GM18520 (cell line): ENCODE data around the gene TRMT61A.
"Not testable (repeated sequence)": the region's sequence is repeated elsewhere in the genome, so short reads cannot be mapped to it uniquely, and the experiment has no call there.

Experiments used
- ATAC-seq: cut with Tn5 transposase; IDR thresholded peaks from one replicate; pipeline ENCODE4 v1.9.1; 2021; ENCODE audit not compliant: unreplicated experiment

Gene TRMT61A

DNA sequence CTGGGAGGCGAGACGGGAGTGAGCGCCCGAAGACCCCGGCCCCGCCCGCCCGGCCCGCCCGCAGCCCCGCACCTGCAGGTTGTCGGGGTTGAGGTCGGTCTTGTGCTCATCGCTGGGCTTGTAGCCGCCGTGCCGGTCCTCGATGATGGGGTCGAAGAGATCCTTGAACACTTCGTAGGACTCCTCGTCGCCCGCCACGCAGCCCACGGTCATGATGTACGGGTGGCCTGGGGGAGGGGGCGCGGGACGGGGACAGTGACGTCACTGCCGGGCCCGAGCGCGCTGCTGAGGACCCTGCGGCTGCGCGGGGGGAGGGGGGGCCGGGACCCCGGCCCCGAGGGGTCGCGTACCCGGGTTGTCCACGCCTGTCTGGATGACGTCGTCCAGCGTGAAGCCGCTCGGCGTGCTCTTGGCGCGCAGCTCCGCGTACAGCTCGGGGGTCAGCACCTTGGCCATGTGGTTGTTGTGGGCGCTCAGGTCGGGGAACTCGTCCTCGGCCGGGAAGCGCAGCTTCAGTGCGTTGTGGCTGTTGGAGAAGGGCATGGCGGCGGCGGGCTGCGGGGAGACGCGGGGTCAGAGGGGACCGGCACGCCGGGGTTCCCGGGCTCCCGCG lies 6.9 kb upstream of the TRMT61A start:
- no peak for ATAC-seq

DNA sequence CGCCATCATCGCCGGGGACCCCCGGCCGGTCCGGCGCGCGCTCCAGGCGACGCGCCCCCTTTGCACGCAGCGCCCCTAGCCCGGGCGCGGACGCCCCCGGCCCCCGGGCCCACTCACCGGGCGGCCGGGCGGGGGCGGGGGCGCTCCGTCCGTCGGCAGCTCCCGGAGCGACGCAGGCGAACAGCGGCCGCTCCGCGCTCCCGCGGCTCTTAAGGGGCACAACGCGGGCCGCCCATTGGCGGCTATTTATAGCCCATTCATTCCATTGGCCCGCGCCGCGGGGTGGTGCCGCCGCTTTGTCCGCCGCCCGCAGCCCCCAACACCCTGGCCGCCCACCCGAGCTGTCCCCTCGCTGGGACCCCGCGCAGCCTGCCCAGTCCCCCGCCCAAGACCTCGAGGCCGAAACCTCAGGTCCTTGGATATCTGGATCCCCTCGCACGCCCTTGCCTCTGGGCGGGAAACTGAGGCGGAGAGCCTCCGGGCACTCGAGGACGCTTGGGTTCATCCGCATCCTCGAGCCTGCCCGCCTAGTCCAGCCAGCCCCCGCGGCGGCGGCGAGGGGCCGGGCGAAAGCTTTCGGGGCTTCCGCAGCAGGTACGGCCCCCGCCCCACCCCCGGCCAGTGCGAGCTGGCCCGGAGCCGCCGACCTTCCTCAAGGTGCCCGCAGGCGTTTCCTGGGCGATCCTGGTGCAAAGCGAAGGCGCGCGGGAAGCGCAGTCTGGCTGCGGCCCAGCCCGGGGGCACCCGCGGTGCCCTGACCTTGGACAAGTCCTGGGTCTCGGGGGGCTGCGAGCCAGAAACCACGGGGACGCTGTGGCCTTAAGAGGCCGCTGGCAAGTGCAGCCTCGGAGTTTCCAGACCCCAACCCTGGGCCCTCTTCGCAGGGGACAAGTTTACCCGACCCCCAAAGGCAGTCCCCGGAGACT lies 6.1 kb upstream of the TRMT61A start, which contains the start of gene CKB:
Gene CKB, minus strand, starts transcription at position 182 of the 926 bp plus-strand sequence. CDS start 337 bp downstream, outside the sequence.
- no peak for ATAC-seq

DNA sequence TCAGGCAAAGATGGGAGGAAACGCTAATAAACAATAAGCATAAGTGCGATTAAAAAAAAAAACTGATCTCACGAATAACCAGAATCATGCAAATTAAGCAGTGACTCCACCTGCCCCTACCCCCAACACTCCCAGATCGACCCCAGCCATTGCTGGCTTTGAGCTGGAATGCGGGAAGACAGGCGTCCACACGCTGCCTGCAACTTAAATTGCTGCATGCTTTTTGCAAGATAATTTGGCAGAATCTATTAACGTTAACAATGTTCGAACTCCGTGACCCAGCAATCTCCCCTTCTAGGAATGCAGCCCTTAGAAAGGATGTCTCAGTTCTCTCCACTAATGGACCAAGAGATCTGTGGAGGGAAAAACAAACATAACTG lies 5.4 kb upstream of the TRMT61A start:
- ATAC-seq: no peak

DNA sequence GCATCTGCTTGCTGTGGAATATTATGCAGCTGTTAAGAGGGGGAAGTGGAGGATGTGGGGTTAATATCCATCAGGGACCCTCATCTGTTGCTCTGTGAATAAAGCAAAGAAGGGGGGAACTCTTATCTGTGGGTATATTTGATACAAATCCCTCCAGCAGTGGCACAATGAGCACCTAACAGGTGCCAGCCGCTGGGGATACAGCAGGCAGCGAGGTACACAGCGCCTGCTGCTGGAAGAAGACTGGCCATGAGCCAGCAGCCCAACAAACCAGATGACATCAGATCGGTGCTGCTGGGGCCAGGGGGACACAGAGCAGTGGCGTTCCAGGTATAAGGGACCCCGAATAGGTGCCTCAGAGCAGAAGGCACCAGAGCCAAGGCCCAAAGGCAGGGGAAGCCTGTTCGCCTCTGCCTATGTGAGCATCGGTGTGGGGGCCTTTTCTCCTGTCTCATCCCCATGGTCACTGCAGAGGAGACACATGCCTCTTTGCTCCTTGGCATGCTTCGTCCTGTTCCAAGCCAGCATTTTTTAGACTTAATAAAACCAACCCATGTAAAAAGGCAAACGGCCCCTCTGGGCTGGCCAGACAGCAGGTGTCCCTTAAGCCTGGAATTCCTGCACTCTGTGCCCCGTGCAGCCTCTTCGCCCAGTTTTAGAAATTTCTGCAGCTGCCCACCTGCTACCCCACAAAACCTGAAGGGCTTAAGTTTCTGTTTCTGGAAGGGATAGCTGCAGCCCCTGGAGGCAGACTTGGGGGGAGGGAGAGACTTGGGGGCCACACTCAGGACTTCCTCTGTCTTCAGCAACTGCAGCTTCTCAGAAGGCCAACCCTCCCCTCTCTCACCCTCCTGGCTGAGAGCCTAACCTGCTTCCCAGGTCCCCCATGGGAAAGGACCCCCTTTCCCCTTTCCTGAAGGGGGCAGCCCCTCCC lies 4.7 kb upstream of the TRMT61A start:
- ATAC-seq: no peak

DNA sequence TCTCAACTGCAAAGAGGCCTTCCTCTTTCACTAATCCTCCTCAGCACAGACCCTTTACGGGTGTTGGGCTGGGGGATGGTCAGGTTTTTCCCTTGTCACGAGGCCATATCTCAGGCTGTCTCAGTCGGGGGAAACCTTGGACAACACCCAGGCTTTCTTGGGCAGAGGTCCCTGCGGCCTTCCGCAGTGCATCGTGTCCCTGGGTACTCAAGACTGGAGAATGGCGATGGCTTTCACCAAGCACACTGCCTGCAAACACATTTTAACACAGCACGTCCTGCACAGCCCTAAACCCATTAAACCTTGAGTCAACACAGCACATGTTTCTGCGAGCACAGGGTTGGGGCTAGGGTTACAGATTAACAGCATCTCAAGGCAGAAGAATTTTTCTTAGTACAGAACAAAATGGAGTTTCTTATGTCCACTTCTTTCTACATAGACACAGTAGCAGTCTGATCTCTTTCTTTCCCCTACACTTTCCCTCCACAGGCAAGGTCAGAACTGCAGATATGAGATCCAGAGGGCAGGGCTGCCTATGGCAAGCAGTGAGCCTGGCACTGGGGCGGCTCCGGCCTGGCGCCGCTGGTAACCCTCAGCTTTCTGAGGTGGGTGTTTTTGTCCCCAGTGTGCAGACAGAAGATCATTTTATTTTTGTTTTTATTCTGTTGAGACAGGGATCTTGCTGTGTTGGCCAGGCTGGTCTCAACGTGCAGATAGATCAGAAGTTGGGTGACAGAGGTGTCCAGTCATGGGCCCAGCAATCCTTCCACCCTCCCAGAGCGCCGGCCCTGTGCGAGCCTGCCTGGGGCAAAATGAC lies 3.4 kb upstream of the TRMT61A start:
- not testable (repeated sequence) for ATAC-seq

DNA sequence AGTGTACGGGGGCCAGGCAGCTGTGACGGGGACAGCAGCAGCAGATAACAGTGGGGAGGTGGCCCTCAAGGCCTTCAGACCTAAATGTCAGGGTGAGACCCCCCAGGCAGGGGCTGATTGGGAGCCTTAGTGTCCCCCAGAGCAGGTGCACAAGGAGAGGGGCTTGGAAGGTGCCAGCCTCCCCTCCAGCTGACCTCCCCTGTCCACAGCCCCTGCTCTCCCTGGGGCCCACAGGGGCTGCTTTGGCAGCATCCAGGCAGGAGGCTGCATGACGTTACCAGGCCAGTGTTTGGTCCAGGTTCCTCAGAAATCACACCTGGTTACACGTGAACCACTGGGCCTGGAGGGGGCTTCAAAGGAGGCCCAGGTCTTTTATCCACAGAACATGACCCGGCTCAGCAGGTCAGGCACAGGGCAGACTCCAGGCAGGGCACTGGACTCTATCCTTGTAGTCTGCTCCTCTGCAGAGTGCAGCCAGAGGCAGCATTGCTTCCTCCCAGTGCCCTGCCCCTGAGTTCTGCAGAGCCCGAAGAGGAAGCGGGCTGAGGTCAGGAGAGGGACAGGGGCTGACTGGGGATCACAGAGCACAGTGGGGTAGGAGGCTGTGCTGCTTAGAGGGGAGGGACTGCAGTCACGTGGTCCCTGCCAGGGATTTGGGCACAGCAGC lies 2.6 kb upstream of the TRMT61A start:
- no peak for ATAC-seq

DNA sequence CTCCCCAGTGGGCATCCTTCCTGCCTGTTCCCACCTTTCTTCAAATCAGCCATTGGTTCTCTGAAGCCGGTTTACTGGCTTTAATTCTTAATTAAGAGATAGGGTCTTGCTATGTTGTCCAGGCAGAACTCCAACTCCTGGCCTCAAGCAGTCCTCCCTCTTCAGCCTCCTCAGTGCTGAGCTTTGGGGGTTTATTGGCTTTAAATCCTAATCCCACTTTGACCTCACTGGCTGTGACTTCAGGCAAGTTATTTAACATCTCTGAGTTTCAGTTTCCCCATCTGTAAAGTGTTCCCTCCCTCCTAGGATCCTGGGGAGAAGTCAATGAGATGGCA lies 2.1 kb upstream of the TRMT61A start:
- no peak for ATAC-seq

DNA sequence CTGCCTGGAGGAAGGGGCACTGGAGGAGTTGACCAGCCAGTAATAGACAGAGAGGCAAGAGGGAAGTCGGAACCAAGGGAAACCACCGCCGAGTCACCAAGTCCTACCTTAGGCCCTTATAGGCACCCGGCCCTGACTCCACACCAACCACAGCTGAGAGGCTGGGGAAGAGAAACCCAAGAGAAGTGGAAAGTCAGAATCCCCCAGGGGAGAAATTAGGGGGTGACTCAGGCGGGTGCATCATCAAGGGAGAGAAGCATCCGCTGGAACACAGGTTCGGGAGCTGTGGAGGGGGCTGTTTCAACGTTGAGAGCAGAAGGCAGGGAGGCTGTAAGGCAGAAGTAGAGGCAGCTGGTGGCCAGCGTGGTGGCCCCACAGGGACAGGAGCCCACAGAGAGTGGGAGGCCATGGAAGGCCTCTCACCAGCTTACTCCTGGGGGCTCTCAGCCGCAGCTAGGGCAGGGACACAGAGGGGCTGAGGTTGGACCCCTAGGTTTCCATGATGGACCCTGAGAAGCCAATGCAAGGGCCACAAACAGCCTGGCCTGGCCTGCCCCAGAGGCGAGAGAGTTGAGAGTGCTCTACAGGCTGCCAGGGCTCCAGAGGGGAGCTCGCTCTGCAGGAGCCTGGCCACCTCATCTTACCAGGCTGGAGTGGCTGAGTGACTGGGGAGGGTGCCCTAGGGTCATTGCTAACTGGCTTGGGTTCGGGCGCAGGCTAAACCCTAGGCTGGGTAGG lies 1.4 kb upstream of the TRMT61A start:
- peak; percentile 63 for ATAC-seq

DNA sequence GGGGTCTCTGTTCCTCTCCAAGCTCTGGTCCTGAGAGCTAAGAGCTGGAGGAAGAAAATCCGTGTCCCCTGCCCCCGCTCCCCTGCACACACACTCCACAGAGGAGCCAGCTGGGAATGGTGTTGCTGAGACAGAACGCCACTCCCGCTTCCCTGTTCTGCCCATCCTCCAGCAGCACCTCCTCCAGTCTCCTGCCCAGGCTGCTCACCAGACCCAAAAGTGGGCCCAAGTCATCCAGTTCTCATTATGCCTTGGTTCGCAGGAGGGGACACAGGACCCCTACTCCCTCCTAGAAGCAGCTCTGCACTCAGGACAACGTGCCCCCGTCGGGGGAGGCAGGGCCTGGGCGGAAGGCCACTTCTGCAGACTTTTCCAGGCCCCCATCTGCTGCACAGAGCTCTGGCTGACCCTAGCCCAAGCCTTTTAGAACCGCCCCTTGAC lies 830 bp upstream of the TRMT61A start:
- ATAC-seq: no peak

DNA sequence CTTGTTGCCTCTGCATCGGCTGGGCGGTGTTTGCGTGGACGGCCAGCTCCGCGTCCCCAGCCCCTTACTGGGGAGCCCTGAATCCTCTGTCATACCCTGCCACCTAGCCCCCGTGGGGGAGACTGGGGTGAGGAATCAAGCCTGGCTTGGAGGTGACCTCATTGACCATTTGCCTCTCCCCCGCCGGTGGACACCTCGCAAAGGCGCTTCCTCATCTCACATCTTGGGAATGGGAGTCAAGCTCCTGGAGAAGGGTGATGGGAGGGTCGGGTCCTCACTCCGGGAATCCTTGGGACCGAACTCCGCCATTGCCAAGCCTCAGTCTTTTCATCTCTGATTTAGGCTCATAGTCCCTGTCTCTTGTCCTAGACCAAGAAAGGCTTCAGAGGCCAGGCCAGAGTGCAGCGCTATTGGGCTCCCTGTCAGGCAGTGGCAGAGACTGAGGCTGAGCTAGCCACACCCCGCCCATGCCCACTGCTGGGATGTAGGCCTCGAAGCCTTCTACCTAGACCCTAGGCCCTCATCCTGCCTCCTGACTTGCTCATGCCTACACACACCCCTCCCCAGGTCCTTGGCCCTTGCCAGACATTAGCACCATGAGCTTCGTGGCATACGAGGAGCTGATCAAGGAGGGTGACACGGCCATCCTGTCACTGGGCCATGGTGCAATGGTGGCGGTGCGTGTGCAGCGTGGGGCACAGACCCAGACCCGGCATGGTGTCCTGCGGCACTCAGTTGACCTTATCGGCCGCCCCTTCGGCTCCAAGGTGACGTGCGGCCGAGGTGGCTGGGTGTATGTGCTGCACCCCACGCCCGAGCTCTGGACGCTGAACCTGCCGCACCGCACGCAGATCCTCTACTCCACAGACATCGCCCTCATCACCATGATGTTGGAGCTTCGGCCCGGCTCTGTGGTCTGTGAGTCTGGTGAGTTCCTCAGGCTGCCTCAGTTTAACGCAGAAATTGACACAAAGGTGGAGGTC lies 678 bp downstream of the TRMT61A start:
- no peak for ATAC-seq

DNA sequence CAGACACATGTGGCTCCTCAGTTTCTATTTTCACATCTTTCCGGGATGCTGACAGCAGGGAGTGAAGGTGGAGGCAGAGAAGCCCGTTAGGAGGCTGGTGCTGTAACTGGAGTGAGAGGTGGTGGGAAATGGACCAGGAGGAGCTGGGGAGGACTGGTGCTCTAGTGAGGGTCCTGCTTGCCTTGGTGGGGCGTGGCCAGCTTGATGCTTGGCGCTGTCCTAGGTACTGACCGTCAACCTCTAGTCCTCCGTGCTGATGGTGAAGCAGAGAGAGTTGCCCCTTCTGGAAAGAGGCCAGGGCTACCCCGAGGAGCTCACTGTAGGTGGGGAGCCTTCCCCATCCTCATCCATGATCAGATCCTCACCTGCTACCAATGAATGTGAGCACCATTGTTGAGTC lies 1.4 kb downstream of the TRMT61A start:
- no peak for ATAC-seq

DNA sequence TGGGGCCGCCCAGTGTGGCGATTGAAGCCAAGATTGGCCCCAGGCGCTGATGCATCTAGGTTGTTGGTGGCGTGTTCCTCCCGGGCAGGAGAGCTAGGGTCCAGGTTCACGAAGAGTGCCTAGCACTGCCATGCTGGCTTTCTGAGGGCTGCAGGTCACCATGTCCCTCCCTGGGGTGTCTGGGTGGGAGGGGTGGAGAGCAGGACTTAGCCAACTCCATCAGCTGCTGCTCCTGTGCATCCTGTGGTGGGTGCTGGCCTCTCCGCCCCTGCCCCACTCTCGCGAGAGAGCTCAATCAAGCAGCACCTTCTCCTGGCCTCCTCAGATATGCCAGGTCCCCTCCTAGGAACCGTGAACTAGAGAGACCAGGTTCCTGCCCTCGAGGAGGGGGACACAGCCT lies 1.8 kb downstream of the TRMT61A start:
- no peak for ATAC-seq

DNA sequence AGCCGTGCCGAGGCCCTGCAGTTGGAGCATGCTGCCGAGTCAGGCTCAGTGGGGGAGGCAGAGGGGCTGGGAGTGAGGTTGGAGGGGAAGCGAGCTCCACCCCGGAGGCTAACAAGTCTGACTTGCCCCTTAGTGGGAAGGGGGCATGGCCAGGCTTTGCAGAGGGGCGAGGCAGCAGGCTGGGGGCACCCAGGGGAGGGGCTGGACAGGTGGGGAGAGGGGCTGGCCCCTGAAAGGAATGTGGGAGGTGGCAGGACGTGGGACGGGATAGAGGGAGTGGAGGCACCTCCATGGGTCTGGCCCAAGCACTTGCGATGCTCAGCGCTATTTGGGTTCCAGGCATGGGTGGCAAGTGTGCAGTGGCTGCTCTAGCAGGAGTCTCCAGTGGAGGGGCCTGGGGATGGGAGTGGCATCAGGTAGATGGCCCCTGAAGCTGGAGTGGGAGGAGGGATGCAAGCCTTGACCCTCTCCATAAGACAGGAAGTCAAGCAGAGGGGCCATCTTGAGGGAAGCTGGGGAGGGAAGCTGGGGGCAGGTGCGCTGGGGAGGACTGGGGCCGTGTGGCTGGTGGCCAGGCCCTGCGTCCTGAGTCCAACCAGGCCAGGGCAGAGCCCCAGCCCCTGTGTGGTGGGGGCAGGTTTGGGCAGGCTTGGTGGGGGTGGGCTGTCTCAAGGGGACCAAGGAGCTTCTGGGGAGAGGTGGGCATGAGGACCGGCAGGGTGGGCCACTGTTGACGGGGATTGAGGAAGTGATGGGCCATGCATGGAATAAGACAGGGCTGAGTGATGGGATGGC lies 2.6 kb downstream of the TRMT61A start:
- no peak for ATAC-seq

DNA sequence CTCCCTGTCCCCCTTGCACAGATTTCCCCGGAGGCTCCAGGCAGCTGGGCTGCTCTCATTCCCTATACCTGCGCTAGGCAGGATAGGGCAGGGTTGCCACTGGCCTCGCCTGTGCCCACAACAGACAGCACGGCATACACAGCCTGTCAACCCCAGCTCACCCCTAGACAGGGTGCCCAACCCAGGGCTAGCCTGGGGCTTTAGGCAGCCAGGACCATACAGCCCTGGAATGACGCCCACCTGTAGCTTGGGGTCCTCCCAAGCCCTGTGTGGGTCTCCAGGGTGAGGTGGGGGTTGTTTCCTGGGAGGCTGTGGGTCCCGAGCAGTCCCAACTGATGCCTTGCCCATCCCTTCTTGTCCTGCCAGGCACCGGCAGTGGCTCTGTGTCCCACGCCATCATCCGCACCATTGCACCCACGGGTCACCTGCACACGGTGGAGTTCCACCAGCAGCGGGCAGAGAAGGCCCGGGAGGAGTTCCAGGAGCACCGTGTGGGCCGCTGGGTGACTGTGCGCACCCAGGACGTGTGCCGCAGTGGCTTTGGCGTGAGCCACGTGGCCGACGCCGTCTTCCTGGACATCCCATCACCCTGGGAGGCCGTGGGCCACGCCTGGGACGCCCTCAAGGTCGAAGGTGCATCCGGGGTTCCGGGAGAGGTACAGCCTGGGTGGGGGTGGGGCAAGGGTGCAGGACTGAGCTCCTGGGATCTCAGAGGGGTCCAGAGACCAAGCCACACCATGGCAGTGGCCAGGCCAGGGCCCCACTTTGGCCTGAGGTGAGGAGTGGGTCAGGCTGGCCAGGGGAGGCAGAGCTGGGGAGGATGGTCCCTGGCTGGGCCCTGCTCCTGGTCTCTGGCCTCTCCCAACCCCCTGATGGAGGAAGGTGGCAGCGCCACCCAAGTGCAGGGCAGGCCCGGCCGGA lies 3.5 kb downstream of the TRMT61A start:
- no peak for ATAC-seq

DNA sequence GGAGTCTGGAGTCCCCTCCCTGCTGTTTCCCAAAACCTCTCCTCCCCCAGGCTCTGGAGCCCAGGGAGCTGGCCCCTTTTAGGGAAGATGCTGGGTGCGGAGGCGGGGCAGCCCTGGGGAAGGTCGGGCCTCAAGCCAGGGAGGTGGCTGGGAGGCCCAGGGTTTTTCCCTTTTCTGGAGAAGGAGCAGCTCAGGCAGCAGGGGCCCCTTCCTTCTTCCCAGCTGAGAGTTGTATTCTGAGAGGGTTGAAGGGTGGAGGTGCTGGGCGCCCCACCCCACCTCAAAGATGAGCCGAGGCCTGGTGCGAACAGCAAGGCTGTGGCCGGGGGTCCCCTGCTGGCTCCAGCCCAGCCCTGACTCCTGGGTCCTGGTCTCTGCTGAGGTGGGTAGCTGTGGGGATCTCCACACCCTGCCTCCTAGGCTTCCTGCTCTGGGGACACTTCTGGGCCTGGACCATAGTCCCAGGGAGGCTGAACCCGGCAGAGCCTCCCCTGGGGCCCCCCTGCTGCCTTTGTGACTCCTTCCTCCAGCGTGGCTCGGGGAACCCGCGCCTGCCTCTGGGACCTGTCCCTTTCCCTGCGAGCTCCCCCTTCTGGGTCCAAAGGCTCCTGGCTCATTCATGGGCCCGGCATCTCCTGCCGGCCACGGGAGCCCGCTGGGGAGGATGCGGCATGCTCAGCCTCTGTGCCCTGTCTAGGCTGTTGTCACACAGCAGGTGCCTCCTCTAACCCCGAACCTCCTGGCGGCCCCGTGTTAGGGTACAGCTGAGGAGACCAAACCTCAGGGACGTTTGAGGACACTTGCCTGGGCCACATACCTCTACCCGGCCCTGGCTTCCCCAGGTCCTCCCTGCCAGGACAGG lies 4.4 kb downstream of the TRMT61A start:
- ATAC-seq: no peak
